Activated CD4-positive, alpha-beta memory T cell treated with anti-CD3 and anti-CD28 coated beads, Interleukin-2, amount 10 ng/mL, durations not matched to agents 7 days and 5 days (primary cell): ENCODE results near the gene CYP1A1. TPM values are rescaled to one million over a fixed set of nuclear protein-coding genes. Genes with fewer than 3 reads are reported as not detected.

Experiments
- CTCF ChIA-PET: fragments of 350-600 bp; sonication (Branson Sonifier 250); formaldehyde crosslinking; loops from one replicate; lab custom pipeline; 2021; ENCODE audit warnings: antibody characterized with exemption, inconsistent platforms; lab: Charles Lee
- POLR2A ChIA-PET: fragments of 350-600 bp; sonication (Branson Sonifier 250); formaldehyde crosslinking; loops from one replicate; lab custom pipeline; 2021; ENCODE audit warnings: antibody characterized with exemption; lab: Charles Lee
- DNase-seq: peaks from one replicate; pipeline ENCODE4 v3.0.0-alpha.2; 2020
- H3K27ac Mint-ChIP-seq: one replicate; pipeline ENCODE4 v1.8.0; 2021; ENCODE audit warnings: mild to moderate bottlenecking, mixed read lengths
- H3K27me3 Mint-ChIP-seq: one replicate; pipeline ENCODE4 v1.8.0; 2021; ENCODE audit warnings: mixed read lengths
- H3K36me3 Mint-ChIP-seq: one replicate; pipeline ENCODE4 v1.8.0; 2021; ENCODE audit warnings: low read depth, mixed read lengths
- H3K4me1 Mint-ChIP-seq: one replicate; pipeline ENCODE4 v1.8.0; 2021; ENCODE audit warnings: mixed read lengths
- H3K4me3 Mint-ChIP-seq: one replicate; pipeline ENCODE4 v1.8.0; 2021; ENCODE audit warnings: mild to moderate bottlenecking, mixed read lengths
- H3K9me3 Mint-ChIP-seq: one replicate; pipeline ENCODE4 v1.8.0; 2021; ENCODE audit warnings: mixed read lengths
- total RNA-seq, 2 experiments: library from RNA; stranded (reverse); gene quantifications; one replicate each; pipeline ENCODE4 v1.2.3, GENCODE V29; 2021

CYP1A1 gene
- total RNA-seq, 2 experiments from 2014 or later: 2.0 to 2.1 TPM

DNA sequence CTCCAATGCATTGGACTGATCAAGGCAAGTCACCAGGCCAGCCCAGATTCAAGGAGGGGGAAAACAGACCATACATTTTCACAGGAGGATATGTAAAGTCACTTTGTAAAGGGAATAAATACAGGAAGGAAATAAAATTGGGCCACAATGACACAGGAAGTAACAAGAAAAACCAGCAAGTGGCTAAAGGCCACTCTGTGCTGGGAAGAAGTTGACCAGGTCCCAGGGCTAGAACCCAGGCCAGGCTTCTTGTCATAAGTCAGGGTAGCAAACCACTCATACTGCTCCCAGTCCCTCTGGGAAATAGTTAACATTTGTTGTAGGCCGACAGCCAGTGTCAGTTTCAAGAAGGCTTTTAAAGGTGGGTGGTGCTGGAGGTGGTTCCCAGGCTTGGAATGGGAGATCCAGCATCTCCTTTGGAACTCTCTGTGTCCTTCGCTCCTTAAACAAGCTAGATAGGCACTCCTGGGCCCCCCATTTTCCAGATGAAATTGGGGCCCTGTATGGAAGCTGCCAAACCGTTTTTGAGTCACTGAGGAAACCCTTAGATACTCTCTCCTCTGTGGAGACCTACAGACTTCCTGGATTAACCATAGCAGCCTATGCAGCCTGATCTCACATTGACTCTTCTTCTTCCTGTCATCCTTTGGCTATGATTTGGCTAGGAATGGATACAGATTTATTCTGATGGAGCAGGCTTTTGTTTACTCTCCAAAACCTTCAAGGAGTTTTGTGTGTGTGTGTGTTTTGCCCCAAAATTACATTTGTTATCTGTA, 14.8 kb downstream of the CYP1A1 start:
- Mint-ChIP-seq H3K4me1 (peaks cover 14% of the 10 kb centered on the region), H3K27me3 (peaks cover 9% of the 10 kb centered on the region), H3K9me3 (no peaks in the 10 kb centered on the region), H3K4me3 (no peak overlapping the region), H3K27ac (peak overlapping the region; percentile 29), H3K36me3 (no peaks in the 10 kb centered on the region)
- CTCF ChIA-PET: interaction anchor here (0.9 kb wide), 1 partner anchor 15 kb away, joined by 3 read pairs; the partner anchor contains the start of gene CYP1A1
- DNase-seq: no peak
- POLR2A ChIA-PET: no interaction called here

DNA sequence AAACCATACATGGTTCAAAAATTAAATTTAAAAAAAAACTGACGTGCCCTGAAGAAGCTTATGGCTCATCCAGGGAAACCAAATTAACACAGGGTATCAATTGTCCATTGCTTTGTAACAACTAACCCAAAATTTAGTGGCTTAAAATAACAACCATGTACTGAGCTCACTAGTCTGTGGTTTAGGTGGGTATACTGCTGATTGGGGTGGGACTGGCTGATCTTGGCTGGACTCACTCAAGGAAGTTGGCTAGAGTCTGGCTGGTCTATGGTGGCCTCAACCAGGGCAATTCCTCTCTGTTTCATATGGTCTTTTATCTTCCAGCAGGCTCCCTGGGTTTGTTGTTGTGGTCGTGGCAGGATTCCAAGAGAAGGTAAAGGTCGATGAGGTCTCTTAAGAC, 15.4 kb downstream of the CYP1A1 start:
- DNase-seq: no peak
- ChIA-PET POLR2A (no interaction called here), CTCF (interaction anchor here (0.9 kb wide), 1 partner anchor 16 kb away, joined by 3 read pairs; the partner anchor contains the start of gene CYP1A1)
- Mint-ChIP-seq H3K27me3 (peaks cover 11% of the 10 kb centered on the region), H3K4me3 (no peak overlapping the region), H3K4me1 (peaks cover 14% of the 10 kb centered on the region), H3K36me3 (no peaks in the 10 kb centered on the region), H3K9me3 (no peaks in the 10 kb centered on the region), H3K27ac (peak overlapping the region; percentile 29)

DNA sequence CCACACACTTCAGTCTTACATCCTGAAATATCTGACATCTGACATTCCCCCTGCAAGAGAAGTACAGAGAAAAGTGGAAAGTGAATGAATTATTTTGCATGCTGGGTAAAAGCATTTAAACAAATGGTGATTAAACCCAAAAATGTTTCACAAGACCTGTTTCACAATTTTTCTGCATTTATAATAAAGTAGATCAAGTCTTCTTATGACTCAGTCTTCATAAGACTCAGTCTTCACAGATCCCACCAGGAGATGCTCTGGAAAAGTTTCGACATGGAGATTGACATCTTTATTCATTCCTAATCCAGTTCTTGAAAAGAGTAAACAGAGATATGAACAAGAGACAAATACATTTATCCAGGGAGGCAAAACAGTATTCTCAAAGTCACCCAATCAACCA, 16.3 kb downstream of the CYP1A1 start:
- no peak for DNase-seq
- Mint-ChIP-seq H3K4me1 (peaks cover 14% of the 10 kb centered on the region), H3K4me3 (no peak overlapping the region), H3K27ac (no peak overlapping the region), H3K36me3 (no peaks in the 10 kb centered on the region), H3K27me3 (peaks cover 11% of the 10 kb centered on the region), H3K9me3 (no peaks in the 10 kb centered on the region)
- POLR2A ChIA-PET: no interaction called here
- CTCF ChIA-PET: no interaction called here

DNA sequence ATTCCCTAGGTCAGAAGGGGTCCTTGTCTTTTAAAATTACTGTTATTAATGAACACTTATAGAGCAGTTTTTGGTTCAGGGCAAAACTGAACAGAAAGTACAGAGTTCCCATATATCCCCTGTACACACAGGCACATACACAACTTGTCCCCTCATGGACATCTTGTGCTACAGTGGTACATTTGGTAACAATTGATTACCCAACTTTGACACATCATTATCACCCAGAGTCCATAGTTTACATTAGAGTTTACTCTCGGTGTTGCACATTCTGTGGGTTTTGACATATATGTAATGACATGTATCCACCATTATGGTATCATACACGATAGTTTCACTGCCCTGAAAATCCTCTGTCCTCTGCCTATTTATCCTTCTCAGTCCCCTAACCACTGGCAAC, 28.5 kb downstream of the CYP1A1 start:
- no peak for DNase-seq
- H3K27ac Mint-ChIP-seq: peak overlapping the region; percentile 96
- POLR2A ChIA-PET: interaction anchor here (0.7 to 1.8 kb wide), 3 partner anchors 11 to 33 kb away, joined by 3 to 11 read pairs (median 3); partner anchors contain the start of gene CYP1A1

DNA sequence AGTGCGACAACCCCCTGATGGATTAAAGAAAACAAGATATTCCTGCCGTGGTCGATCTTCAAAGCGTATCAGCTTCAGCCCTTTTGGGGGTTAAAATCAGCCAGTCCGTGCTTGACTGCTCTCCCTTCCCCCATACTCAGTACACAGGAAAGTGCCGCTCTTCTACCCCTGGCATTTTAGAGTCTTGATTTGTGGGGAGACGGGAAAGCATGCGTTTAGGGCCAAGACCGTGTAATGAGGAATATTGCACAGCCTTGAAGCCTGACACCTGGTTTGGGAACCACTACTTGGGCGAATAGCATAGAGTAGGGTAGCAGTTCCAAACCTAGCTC, 29.0 kb downstream of the CYP1A1 start:
- ChIA-PET CTCF (interaction anchor here (2.5 kb wide), 1 partner anchor 73 kb away, joined by 11 read pairs; no protein-coding TSS in a partner anchor), POLR2A (interaction anchor here (0.7 to 1.8 kb wide), 4 partner anchors 11 to 34 kb away, joined by 3 to 11 read pairs (median 4); partner anchors contain the start of gene CYP1A1)
- H3K27me3 Mint-ChIP-seq: no peaks in the 10 kb centered on the region
- DNase-seq: no peak
- H3K9me3 Mint-ChIP-seq: no peaks in the 10 kb centered on the region
- H3K27ac Mint-ChIP-seq: peak overlapping the region; percentile 96
- H3K4me1 Mint-ChIP-seq: peaks cover 42% of the 10 kb centered on the region
- peak overlapping the region; percentile 100 for H3K4me3 Mint-ChIP-seq
- H3K36me3 Mint-ChIP-seq: peaks cover 3% of the 10 kb centered on the region

More for the DNA sequence above, 28.5 kb downstream of the CYP1A1 start:
- H3K36me3 Mint-ChIP-seq: peaks cover 3% of the 10 kb centered on the region
- CTCF ChIA-PET: interaction anchor here (2.5 kb wide), 1 partner anchor 72 kb away, joined by 11 read pairs; no protein-coding TSS in a partner anchor
- peak overlapping the region; percentile 100 for H3K4me3 Mint-ChIP-seq
- peaks cover 42% of the 10 kb centered on the region for H3K4me1 Mint-ChIP-seq
- H3K9me3 Mint-ChIP-seq: no peaks in the 10 kb centered on the region
- peaks cover 4% of the 10 kb centered on the region for H3K27me3 Mint-ChIP-seq

DNA sequence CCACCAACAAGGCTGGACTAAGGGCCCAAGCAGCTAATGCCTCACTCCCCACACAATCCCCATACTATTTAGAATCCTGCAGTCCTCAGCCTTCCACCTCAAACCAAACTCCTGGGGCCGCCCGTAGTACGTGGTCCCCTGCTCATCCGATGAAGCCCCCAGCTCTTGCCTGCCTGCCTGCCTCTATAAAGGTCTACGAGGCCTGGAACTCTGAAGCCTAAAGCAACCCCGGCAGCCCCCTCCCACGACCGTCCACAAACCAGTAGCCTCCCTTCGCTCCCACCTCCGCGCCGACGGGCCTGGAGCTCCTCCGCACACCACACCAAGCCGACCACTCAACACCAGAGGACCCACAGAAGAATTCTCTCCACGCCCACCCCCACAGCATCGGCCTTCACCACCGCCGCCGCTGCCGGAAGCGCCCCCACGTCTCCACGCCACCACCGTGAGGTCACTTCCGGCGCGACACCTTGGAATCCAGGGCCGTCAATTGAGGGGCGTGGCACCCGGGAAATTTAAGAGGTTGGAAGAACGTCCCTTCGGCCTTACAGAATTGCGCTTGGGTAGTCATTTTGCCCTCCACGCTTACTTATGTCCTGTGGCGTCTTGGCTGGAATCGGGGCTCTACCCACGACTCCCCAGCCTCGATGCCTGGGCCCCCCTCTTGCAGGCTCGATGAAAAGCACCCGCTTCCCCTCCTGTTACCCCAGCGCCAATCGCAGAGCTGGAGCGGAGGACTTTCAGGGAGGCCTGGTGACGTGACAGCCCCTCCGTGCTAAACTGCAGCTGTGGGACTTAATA, 29.5 kb downstream of the CYP1A1 start, which contains the start of gene EDC3:
TSS of gene EDC3 (minus strand) at position 428 of the 801 bp plus-strand sequence. CDS start 20,900 bp downstream, outside the sequence.
- H3K36me3 Mint-ChIP-seq: peaks cover 3% of the 10 kb centered on the region
- ChIA-PET POLR2A (interaction anchor here (0.6 to 1.8 kb wide), 7 partner anchors 10 to 155 kb away, joined by 3 to 11 read pairs (median 3); partner anchors contain the start of genes ARID3B, CSK and CYP1A1), CTCF (interaction anchor here (1.4 to 2.5 kb wide), 2 partner anchors 73 to 206 kb away, joined by 4 to 11 read pairs; no protein-coding TSS in a partner anchor)
- H3K4me3 Mint-ChIP-seq: peak within 1 kb of the TSS; percentile 100
- H3K27ac Mint-ChIP-seq: peak within 1 kb of the TSS; percentile 96
- H3K9me3 Mint-ChIP-seq: no peaks in the 10 kb centered on the region
- DNase-seq: peak; percentile 86
- H3K4me1 Mint-ChIP-seq: peaks cover 42% of the 10 kb centered on the region
- H3K27me3 Mint-ChIP-seq: no peaks in the 10 kb centered on the region

DNA sequence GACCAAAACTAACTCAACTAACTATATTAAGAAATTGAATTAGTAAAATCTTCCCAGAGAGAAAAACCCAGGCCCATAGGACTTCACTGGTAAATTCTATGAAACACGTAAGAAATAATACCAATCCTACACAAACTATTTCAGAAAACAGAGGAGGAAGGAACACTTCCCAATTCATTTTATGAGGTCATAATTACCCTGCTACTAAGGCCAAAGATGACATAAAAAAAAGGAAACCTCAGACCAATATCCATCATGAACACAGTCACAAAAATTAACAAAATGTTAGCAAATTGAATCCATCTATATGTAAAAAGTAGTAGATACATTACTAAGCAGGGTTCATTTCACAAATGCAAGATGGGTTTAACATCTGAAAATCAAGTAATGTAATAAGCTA, 33.0 kb downstream of the CYP1A1 start:
- peaks cover 42% of the 10 kb centered on the region for H3K4me1 Mint-ChIP-seq
- no peak overlapping the region for H3K27ac Mint-ChIP-seq
- no peak overlapping the region for H3K4me3 Mint-ChIP-seq
- no peaks in the 10 kb centered on the region for H3K27me3 Mint-ChIP-seq
- H3K36me3 Mint-ChIP-seq: peaks cover 3% of the 10 kb centered on the region
- no peak for DNase-seq
- CTCF ChIA-PET: no interaction called here
- POLR2A ChIA-PET: no interaction called here
- H3K9me3 Mint-ChIP-seq: no peaks in the 10 kb centered on the region

DNA sequence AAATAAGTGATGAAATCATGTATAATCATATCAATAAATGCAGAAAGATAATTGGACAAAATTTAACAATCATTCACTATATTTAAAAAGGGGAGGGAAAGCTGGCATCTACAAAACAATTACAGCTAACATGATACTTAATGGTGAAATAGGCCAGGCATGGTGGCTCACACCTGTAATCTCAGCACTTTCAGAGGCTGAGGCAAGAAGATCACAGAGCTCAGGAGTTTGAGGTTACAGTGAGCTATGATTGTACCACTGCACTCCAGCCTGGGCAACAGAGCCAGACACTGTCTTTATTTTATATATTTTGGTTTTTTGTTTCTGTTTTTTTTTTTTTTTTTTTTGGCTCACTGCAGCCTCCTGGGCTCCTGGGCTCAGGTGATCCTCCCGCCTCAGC, 41.6 kb downstream of the CYP1A1 start:
- no peaks in the 10 kb centered on the region for H3K27me3 Mint-ChIP-seq
- DNase-seq: no peak
- H3K4me1 Mint-ChIP-seq: peaks cover 5% of the 10 kb centered on the region
- CTCF ChIA-PET: interaction anchor here (0.7 to 2.4 kb wide), 5 partner anchors 9 to 62 kb away, joined by 3 to 7 read pairs (median 4); no protein-coding TSS in a partner anchor
- H3K27ac Mint-ChIP-seq: no peak overlapping the region
- peaks cover 3% of the 10 kb centered on the region for H3K9me3 Mint-ChIP-seq
- peaks cover 26% of the 10 kb centered on the region for H3K36me3 Mint-ChIP-seq
- H3K4me3 Mint-ChIP-seq: no peak overlapping the region
- POLR2A ChIA-PET: interaction anchor here (0.9 to 1.1 kb wide), 2 partner anchors 12 to 340 kb away, joined by 3 to 4 read pairs; partner anchors contain the start of genes EDC3 and PPCDC

DNA sequence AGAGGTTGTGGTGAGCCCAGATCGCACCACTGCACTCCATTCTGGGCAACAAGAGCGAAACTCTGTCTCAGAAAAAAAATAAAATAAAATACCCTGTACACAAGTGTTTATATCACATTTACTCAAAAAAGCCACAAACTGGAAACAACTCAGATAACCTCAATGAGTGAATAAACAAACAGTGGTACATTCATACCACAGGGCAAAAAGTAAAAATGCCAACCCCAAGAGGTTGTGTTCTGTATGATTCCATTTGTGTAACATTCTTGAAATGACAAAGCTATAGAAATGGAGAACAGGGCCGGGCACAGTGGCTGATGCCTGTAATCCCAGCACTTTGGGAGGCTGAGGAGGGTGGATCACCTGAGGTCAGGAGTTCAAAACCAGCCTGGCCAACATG, 42.4 kb downstream of the CYP1A1 start:
- peaks cover 26% of the 10 kb centered on the region for H3K36me3 Mint-ChIP-seq
- no peaks in the 10 kb centered on the region for H3K27me3 Mint-ChIP-seq
- DNase-seq: no peak
- H3K9me3 Mint-ChIP-seq: peaks cover 3% of the 10 kb centered on the region
- CTCF ChIA-PET: interaction anchor here (2.4 kb wide), 1 partner anchor 49 kb away, joined by 7 read pairs; no protein-coding TSS in a partner anchor
- H3K4me1 Mint-ChIP-seq: peaks cover 5% of the 10 kb centered on the region
- H3K27ac Mint-ChIP-seq: no peak overlapping the region
- POLR2A ChIA-PET: no interaction called here
- H3K4me3 Mint-ChIP-seq: no peak overlapping the region

DNA sequence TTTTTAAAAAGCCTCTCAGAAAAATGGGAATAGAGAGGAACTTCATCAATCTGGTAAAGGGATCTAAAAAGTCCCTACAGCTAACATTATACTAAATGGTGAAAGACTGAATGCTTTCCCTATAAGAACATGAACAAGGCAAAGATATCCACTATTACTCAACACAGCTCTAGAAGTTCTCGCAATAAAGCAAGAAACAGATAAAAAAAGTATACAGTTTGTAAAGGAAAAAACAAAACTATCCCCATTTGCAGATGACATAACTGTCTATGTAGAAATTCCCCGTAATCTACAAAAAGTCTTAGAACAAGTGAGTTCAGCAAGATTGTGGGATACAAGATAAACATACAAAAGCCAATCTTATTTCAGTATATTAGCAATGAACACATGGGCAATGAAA, 44.9 kb downstream of the CYP1A1 start:
- DNase-seq: no peak
- Mint-ChIP-seq H3K4me1 (peaks cover 8% of the 10 kb centered on the region), H3K4me3 (no peak overlapping the region), H3K27ac (no peak overlapping the region), H3K9me3 (peaks cover 3% of the 10 kb centered on the region), H3K36me3 (peaks cover 19% of the 10 kb centered on the region), H3K27me3 (no peaks in the 10 kb centered on the region)
- POLR2A ChIA-PET: no interaction called here
- CTCF ChIA-PET: interaction anchor here (1.2 kb wide), 1 partner anchor 11 kb away, joined by 3 read pairs; no protein-coding TSS in a partner anchor

DNA sequence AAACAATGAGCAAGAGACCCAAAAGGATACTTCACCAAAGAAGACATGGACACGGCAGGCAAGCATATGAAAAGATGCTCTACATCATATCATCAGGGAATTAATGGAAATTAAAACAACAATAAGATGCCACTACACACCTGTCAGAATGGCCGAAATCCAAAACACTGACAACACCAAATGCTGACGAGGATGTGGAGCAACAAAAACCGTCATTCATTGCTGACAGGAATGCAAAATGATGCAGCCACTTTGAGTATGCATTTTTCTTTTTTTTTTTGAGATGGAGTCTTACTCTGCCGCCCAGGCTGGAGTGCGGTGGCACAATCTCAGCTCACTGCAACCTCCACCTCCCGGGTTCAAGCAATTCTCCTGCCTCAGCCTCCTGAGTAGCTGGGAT, 48.5 kb downstream of the CYP1A1 start:
- CTCF ChIA-PET: interaction anchor here (0.7 to 1.0 kb wide), 2 partner anchors 92 to 274 kb away, joined by 3 read pairs; no protein-coding TSS in a partner anchor
- Mint-ChIP-seq H3K4me1 (peaks cover 9% of the 10 kb centered on the region), H3K27ac (no peak overlapping the region), H3K27me3 (no peaks in the 10 kb centered on the region), H3K9me3 (no peaks in the 10 kb centered on the region), H3K36me3 (peaks cover 5% of the 10 kb centered on the region), H3K4me3 (no peak overlapping the region)
- POLR2A ChIA-PET: interaction anchor here (0.9 kb wide), 1 partner anchor 19 kb away, joined by 6 read pairs; the partner anchor contains the start of gene EDC3
- no peak for DNase-seq

DNA sequence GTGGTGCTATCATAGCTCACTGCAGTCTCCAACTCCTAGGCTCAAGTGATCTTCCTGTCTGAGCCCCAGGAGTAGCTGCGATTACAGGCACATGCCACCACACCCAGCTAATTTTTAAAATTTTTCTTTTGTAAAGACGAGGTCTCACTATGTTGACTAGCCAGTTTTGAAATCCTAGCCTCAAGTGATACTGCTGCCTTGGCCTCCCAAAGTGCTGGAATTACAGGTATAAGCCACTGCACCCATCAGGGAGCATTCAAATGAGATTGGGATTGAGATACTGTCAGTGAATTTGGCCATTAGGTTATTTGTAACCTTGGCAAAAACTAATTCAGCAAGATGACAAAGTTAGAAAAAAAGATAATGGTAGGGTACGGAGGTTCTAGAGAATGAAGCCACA, 51.2 kb downstream of the CYP1A1 start:
- Mint-ChIP-seq H3K27ac (no peak overlapping the region), H3K9me3 (no peaks in the 10 kb centered on the region), H3K36me3 (peaks cover 17% of the 10 kb centered on the region), H3K27me3 (no peaks in the 10 kb centered on the region), H3K4me1 (peaks cover 6% of the 10 kb centered on the region), H3K4me3 (no peak overlapping the region)
- CTCF ChIA-PET: interaction anchor here (1.1 kb wide), 1 partner anchor 39 kb away, joined by 3 read pairs; no protein-coding TSS in a partner anchor
- POLR2A ChIA-PET: no interaction called here
- no peak for DNase-seq
